Neural progenitor cell (in vitro differentiated cells): ENCODE measurements around the gene SCNN1B. TPM values are rescaled to one million over a fixed set of nuclear protein-coding genes. Genes with fewer than 3 reads are reported as not detected.

Source experiments
- DNase-seq: peaks from one replicate; pipeline ENCODE4 v3.0.0-alpha.2; 2016; ENCODE audit warnings: low spot score
- H2AFZ ChIP-seq: fragments of 200-600 bp; sonication (generic); replicated peaks from 2 replicates; pipeline ENCODE4 v1.6.1; 2016; ENCODE audit warnings: antibody characterized with exemption
- H3F3A ChIP-seq: fragments of 200-600 bp; sonication (generic); 2 replicates; pipeline ENCODE4 v1.6.1; 2016; ENCODE audit warnings: antibody characterized with exemption, low read depth
- H3K27ac ChIP-seq: fragments of 200-600 bp; sonication (generic); 2 replicates; pipeline ENCODE4 v1.5.1; 2016; ENCODE audit warnings: mild to moderate bottlenecking
- H3K27me3 ChIP-seq: fragments of 200-600 bp; sonication (generic); 2 replicates; pipeline ENCODE4 v1.6.1; 2016; ENCODE audit warnings: mild to moderate bottlenecking, moderate library complexity
- H3K36me3 ChIP-seq: fragments of 200-600 bp; sonication (generic); 2 replicates; pipeline ENCODE4 v1.5.1; 2016
- H3K4me1 ChIP-seq: fragments of 200-600 bp; sonication (generic); 2 replicates; pipeline ENCODE4 v1.6.1; 2016; ENCODE audit warnings: mixed run types
- H3K4me2 ChIP-seq: fragments of 200-600 bp; sonication (generic); 2 replicates; pipeline ENCODE4 v1.6.1; 2016
- H3K4me3 ChIP-seq: fragments of 200-600 bp; sonication (generic); 2 replicates; pipeline ENCODE4 v1.5.1; 2016
- H3K79me2 ChIP-seq: fragments of 200-600 bp; sonication (generic); 2 replicates; pipeline ENCODE4 v1.6.1; 2016; ENCODE audit warnings: low read depth
- H3K9ac ChIP-seq: fragments of 200-600 bp; sonication (generic); 2 replicates; pipeline ENCODE4 v1.6.1; 2016
- H3K9me3 ChIP-seq: fragments of 200-600 bp; sonication (generic); 2 replicates; pipeline ENCODE4 v1.5.1; 2016; ENCODE audit warnings: low read depth
- H4K20me1 ChIP-seq: fragments of 200-600 bp; sonication (generic); 2 replicates; pipeline ENCODE4 v1.6.1; 2016; ENCODE audit warnings: low read depth
- H3K27ac Mint-ChIP-seq: 3 replicates; pipeline ENCODE4 v1.8.0; 2021; ENCODE audit warnings: mixed read lengths
- H3K27me3 Mint-ChIP-seq: 2 replicates; pipeline ENCODE4 v1.8.0; 2022; ENCODE audit warnings: low read depth, mild to moderate bottlenecking, inconsistent platforms, moderate library complexity, mixed read lengths; ENCODE audit not compliant: insufficient read depth
- H3K36me3 Mint-ChIP-seq: 3 replicates; pipeline ENCODE4 v1.8.0; 2021; ENCODE audit warnings: mixed read lengths
- H3K4me1 Mint-ChIP-seq: 3 replicates; pipeline ENCODE4 v1.8.0; 2021; ENCODE audit warnings: mixed read lengths
- H3K4me3 Mint-ChIP-seq: 3 replicates; pipeline ENCODE4 v1.8.0; 2021; ENCODE audit warnings: mild to moderate bottlenecking, moderate library complexity, mixed read lengths
- H3K9me3 Mint-ChIP-seq: 3 replicates; pipeline ENCODE4 v1.8.0; 2020; ENCODE audit warnings: mixed read lengths
- EZH2 ChIP-seq: fragments of 200-600 bp; sonication (generic); IDR thresholded peaks from 2 replicates; pipeline ENCODE4 v1.6.1; 2017; ENCODE audit warnings: antibody characterized with exemption, mild to moderate bottlenecking, moderate library complexity
- EZH2phosphoT487 ChIP-seq: fragments of 200-600 bp; sonication (generic); IDR thresholded peaks from 2 replicates; pipeline ENCODE4 v1.6.1; 2017; ENCODE audit warnings: antibody characterized with exemption
- total RNA-seq: library from RNA; depleted of rRNA; stranded (reverse); fragments of >200 nt; gene quantifications from 2 replicates; pipeline ENCODE4 v1.2.3, GENCODE V29; 2015; ENCODE audit warnings: low replicate concordance
- TF ChIP-seq, protein P1 (sequence below): fragments of 200-600 bp; sonication (generic); IDR thresholded peaks from 2 replicates; pipeline ENCODE4 v1.5.1; 2017; ENCODE audit warnings: antibody characterized with exemption, mild to moderate bottlenecking

SCNN1B gene
- total RNA-seq, 1 donor from 2014 or later, result not detected

DNA sequence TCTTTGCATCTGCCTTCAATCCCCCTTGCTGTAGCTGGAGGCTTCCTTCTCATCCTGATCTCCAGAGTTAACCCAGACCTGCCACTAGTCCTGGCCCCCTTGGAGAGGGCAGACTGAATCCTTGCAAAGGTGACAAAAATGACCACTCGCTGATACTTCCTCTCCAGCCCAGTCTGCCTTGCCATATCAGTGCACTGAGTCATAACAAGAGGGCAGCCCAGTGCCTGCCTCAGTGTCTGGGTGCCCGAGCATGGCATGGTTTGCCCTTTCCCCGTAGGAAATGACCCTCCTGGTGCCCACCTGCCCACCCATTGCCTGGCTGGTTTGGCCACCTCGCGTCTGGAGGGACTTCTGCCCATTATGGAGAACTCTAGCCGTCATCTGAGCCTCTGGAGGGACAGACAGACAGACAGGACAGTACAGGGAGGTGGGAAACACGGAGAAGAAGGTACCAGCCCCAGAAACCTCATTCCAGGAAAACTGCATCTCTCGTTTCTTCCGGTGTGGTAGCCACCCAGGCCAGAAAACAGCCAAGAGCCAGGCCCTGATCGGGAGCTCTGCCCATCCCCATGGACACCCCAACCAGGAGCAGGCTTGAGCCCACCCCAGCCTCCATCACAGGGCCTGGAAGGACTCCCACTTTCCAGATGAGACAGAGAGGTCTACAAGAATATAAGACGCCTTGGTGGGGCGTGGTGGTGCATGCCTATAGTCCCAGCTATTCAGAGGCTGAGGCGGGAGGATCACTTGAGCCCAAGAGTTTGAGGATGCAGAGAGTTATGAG is 71.5 kb downstream of the SCNN1B start:
- TF ChIP-seq, protein P1, sequence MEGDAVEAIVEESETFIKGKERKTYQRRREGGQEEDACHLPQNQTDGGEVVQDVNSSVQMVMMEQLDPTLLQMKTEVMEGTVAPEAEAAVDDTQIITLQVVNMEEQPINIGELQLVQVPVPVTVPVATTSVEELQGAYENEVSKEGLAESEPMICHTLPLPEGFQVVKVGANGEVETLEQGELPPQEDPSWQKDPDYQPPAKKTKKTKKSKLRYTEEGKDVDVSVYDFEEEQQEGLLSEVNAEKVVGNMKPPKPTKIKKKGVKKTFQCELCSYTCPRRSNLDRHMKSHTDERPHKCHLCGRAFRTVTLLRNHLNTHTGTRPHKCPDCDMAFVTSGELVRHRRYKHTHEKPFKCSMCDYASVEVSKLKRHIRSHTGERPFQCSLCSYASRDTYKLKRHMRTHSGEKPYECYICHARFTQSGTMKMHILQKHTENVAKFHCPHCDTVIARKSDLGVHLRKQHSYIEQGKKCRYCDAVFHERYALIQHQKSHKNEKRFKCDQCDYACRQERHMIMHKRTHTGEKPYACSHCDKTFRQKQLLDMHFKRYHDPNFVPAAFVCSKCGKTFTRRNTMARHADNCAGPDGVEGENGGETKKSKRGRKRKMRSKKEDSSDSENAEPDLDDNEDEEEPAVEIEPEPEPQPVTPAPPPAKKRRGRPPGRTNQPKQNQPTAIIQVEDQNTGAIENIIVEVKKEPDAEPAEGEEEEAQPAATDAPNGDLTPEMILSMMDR, result no peak
- TF ChIP-seq EZH2, result no peak
- TF ChIP-seq EZH2phosphoT487, result no peak
- Mint-ChIP-seq H3K27ac (no peak overlapping the region), H3K27me3 (no peaks in the 10 kb centered on the region)

DNA sequence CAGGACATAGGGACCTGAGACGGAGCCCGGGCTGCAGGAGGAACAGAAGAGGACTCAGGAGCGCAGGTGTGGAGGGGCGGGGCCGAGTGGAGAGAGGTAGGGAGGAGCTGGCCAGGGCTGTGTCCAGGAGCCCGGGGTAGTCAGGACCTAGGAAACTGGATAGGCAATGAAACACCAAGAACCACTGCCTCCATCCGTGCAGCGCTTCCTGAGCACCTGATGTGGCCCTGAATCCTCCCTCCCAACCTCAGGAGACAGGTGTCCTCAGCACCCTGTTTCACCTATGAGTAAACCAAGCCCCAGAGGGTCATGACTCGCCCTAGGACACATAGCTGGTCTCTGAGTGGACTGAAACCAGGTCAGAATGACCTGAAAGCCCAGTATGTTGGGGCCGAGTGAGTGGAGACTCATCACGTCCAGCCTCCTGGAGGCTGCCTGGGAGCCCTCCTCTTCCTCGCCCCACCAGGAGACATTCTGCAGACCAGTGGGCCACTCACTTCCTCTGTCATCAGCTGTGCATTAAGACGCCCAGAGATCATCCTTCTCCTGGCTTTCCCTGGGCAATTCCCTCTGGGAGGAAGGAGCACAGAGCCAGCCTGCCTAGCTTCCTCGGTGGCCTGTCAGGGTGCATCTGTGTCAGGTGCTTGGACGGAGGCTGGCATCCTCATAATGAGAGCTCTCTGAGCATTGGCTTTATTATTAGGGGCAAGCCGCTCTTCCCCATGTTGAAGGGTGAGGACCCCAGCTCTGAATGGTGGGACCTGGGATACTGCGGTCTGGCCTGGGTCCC is 72.8 kb downstream of the SCNN1B start:
- TF ChIP-seq, protein P1, result no peak
- TF ChIP-seq EZH2phosphoT487 (no peak), EZH2 (no peak)
- H3K36me3 ChIP-seq, result no peaks in the 10 kb centered on the region
- no peak overlapping the region for H3K4me3 Mint-ChIP-seq
- H3F3A ChIP-seq, result no peaks in the 10 kb centered on the region
- H4K20me1 ChIP-seq, result no peaks in the 10 kb centered on the region
- peaks cover 8% of the 10 kb centered on the region for H3K4me1 Mint-ChIP-seq
- no peak overlapping the region for H3K4me2 ChIP-seq
- no peak overlapping the region for H2AFZ ChIP-seq
- H3K27ac Mint-ChIP-seq, result no peak overlapping the region
- H3K4me3 ChIP-seq, result no peak overlapping the region
- H3K79me2 ChIP-seq, result no peaks in the 10 kb centered on the region
- H3K36me3 Mint-ChIP-seq, result no peaks in the 10 kb centered on the region
- no peaks in the 10 kb centered on the region for H3K9me3 Mint-ChIP-seq
- no peak overlapping the region for H3K9ac ChIP-seq
- DNase-seq, result no peak
- H3K27me3 ChIP-seq, result no peaks in the 10 kb centered on the region
- no peaks in the 10 kb centered on the region for H3K4me1 ChIP-seq
- H3K27me3 Mint-ChIP-seq, result peaks cover 4% of the 10 kb centered on the region
- H3K9me3 ChIP-seq, result no peaks in the 10 kb centered on the region
- H3K27ac ChIP-seq, result no peak overlapping the region

More for the DNA sequence above, 71.5 kb downstream of the SCNN1B start:
- no peak for DNase-seq
- H3K4me1 ChIP-seq, result no peaks in the 10 kb centered on the region
- no peaks in the 10 kb centered on the region for H3K36me3 ChIP-seq
- Mint-ChIP-seq H3K36me3 (no peaks in the 10 kb centered on the region), H3K4me3 (no peak overlapping the region), H3K4me1 (peaks cover 2% of the 10 kb centered on the region), H3K9me3 (no peaks in the 10 kb centered on the region)
- H3K27ac ChIP-seq, result no peak overlapping the region
- H2AFZ ChIP-seq, result no peak overlapping the region
- no peaks in the 10 kb centered on the region for H3F3A ChIP-seq
- H3K9ac ChIP-seq, result no peak overlapping the region
- H3K4me3 ChIP-seq, result no peak overlapping the region
- H3K9me3 ChIP-seq, result no peaks in the 10 kb centered on the region
- no peak overlapping the region for H3K4me2 ChIP-seq
- H4K20me1 ChIP-seq, result no peaks in the 10 kb centered on the region
- H3K79me2 ChIP-seq, result no peaks in the 10 kb centered on the region
- no peaks in the 10 kb centered on the region for H3K27me3 ChIP-seq

DNA sequence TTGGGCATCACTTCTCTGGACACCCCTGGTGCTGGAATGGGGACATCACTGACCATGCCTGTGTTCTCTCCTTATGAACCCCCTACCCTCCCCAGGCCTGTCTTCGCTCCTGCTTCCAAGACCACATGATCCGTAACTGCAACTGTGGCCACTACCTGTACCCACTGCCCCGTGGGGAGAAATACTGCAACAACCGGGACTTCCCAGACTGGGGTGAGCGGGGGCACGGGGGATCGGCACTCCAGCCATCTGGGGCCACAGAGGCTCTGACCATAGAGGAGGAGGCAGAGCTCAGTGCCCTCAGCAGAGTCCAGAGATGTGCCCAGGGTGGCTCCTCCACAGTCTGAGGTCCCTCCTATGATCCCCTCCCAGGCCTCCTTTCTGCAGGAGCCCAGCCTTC is 73.5 kb downstream of the SCNN1B start:
- H3K9ac ChIP-seq, result no peak overlapping the region
- TF ChIP-seq EZH2phosphoT487, result no peak
- no peak for TF ChIP-seq EZH2
- TF ChIP-seq, protein P1, result no peak
- DNase-seq, result no peak
- no peaks in the 10 kb centered on the region for H3K9me3 ChIP-seq
- Mint-ChIP-seq H3K27me3 (peaks cover 4% of the 10 kb centered on the region), H3K4me3 (no peak overlapping the region), H3K36me3 (no peaks in the 10 kb centered on the region), H3K4me1 (peaks cover 8% of the 10 kb centered on the region), H3K27ac (no peak overlapping the region), H3K9me3 (no peaks in the 10 kb centered on the region)
- no peaks in the 10 kb centered on the region for H3K4me1 ChIP-seq
- no peak overlapping the region for H2AFZ ChIP-seq
- no peaks in the 10 kb centered on the region for H4K20me1 ChIP-seq
- no peak overlapping the region for H3K4me3 ChIP-seq
- H3K27me3 ChIP-seq, result no peaks in the 10 kb centered on the region
- no peaks in the 10 kb centered on the region for H3F3A ChIP-seq
- H3K27ac ChIP-seq, result no peak overlapping the region
- no peaks in the 10 kb centered on the region for H3K79me2 ChIP-seq
- no peak overlapping the region for H3K4me2 ChIP-seq
- H3K36me3 ChIP-seq, result no peaks in the 10 kb centered on the region
